Body of pancreas (tissue), 4 donors: Measurements from ENCODE around the gene CACNA1F. TPM values are rescaled to one million over a fixed set of nuclear protein-coding genes. Genes with fewer than 3 reads are reported as not detected.

ENCODE experiments used
- ATAC-seq: fragments of 150-250 bp; one replicate; pipeline ENCODE4 v1.9.1; 2016
- DNase-seq, 4 donors: peaks; one replicate each; pipeline ENCODE4 v3.0.0-alpha.2; 2019
- H3K27ac ChIP-seq, 4 donors: fragments of 200-600 bp; sonication (generic); 1 replicate in 3 of 4; 2 replicates in 1 of 4; pipeline versions ENCODE4 v1.5.1 to v1.6.1; 2016 to 2019; ENCODE audit warnings: mild to moderate bottlenecking in 1 of 4, mixed read lengths in 1 of 4, moderate library complexity in 1 of 4
- H3K27me3 ChIP-seq, 2 donors: fragments of 200-600 bp; sonication (generic); one replicate each; pipeline ENCODE4 v1.6.0; 2016; ENCODE audit warnings: mild to moderate bottlenecking in 1 of 2
- H3K36me3 ChIP-seq, 2 donors: fragments of 200-600 bp; sonication (generic); replicated peaks in 1 of 2; 2 replicates each; pipeline ENCODE4 v1.5.1; 2016; ENCODE audit warnings: low read depth in 2 of 2; ENCODE audit not compliant: insufficient read depth in 1 of 2
- H3K4me1 ChIP-seq: fragments of 200-600 bp; sonication (generic); one replicate; pipeline ENCODE4 v1.6.0; 2016
- H3K4me3 ChIP-seq, 2 donors: fragments of 200-600 bp; sonication (generic); 1 replicate in 1 of 2; 2 replicates in 1 of 2; pipeline ENCODE4 v1.5.1; 2016 to 2019
- H3K9me3 ChIP-seq, 3 donors: fragments of 200-600 bp; sonication (generic); 1 replicate in 2 of 3; 2 replicates in 1 of 3; pipeline ENCODE4 v1.5.1; 2016
- CTCF ChIP-seq, 7 experiments: fragments of 450-650 bp in 4 of 7; fragments of 200-600 bp in 3 of 7; sonication (generic) in 3 of 7; IDR thresholded peaks; one replicate each; pipeline ENCODE4 v1.5.1; 2016 to 2019; ENCODE audit warnings: antibody characterized with exemption in 7 of 7
- POLR2A ChIP-seq, 3 donors: fragments of 450-650 bp; IDR thresholded peaks; one replicate each; pipeline ENCODE4 v1.6.1; 2016; ENCODE audit warnings: antibody characterized with exemption in 3 of 3, mild to moderate bottlenecking in 2 of 3
- WGBS, 2 donors: methylation state at CpG; one replicate each; pipeline ENCODE4 v1.1.5; 2017; 5-methylcytosine and 5-hydroxymethylcytosine counted together
- intact Hi-C: fragments of 100-400 bp; cut with DNase I; formaldehyde crosslinking; loops from one replicate; pipeline ENCODE4 v1.15.1; 2023
- total RNA-seq, 2 donors: library from RNA; depleted of rRNA; stranded (reverse); fragments of >200 nt; gene quantifications; one replicate each; pipeline ENCODE4 v1.1.0, GENCODE V29; 2016

The CACNA1F gene
- total RNA-seq, 2 donors from 2014 or later = 0.26 TPM; not detected in 1

- TF ChIP-seq CTCF (IDR thresholded peaks at IDR 0.05) (no peak), POLR2A (IDR thresholded peaks at IDR 0.05) (no peak)
- intact Hi-C loops = no loop called here
- ATAC-seq (no peak), DNase-seq (no peak)
- Histone ChIP-seq H3K4me3 (no peak overlapping the region), H3K27me3 (no peaks in the 10 kb centered on the region), H3K4me1 (peaks cover 10% of the 10 kb centered on the region), H3K27ac (no peak overlapping the region), H3K36me3 (no peaks in the 10 kb centered on the region), H3K9me3 (no peaks in the 10 kb centered on the region)
- 84 to 85% methylated on average over 2 of the region's 2 CpGs for WGBS, 2 donors
Observed at GRCh38 chrX:49232525-49232924, 615 bp downstream of the CACNA1F start.

GRCh38 chrX:49231333-49232000 lies 1.7 kb downstream of the CACNA1F start:
- Histone ChIP-seq H3K27me3 (no peaks in the 10 kb centered on the region), H3K4me1 (peaks cover 7% of the 10 kb centered on the region), H3K9me3 (no peaks in the 10 kb centered on the region), H3K27ac (no peak overlapping the region), H3K36me3 (no peaks in the 10 kb centered on the region), H3K4me3 (no peak overlapping the region)
- WGBS, 2 donors = 60 to 100% methylated on average over 1 to 3 of the region's 10 CpGs
- ATAC-seq (no peak), DNase-seq (no peak)
- intact Hi-C loops = no loop called here
- TF ChIP-seq CTCF (IDR thresholded peaks at IDR 0.05) = no peak
- no peak for TF ChIP-seq POLR2A (IDR thresholded peaks at IDR 0.05)

DNA sequence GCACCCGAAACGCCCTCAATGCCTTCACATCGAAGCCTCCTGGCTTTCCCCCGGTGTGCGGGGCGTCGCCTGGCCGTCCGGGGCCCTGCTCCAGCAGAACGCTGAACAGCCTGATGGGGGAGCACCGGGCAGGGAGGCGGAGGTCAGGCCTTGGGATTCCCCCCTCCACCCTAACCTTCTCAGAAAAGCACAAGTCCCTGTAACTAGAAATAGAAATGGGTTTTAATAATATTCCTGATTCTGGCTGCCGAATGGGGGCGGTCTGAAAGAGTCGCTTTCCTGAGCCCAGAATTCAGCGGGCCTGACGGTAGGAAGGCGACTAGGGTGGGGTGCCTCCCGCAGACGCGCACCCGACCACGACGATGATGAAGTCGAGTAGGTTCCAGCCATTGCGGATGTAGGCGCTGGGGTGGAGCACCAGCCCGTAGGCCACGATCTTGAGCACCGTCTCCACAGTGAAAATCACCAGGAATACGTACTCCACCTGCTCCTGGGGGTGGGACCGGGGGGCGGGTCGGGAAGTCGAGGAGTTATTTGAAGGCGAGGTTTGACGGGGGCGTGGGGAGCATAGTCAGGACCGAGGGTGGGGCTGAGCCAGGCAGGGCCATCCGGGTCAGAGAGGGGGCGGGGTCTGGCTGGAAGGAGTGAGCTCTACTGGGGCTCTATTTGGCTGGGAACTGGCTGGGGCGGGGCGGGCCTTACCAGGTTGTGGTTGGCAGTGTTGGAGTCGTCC lies 2.5 kb downstream of the CACNA1F start:
- intact Hi-C loops = no loop called here
- Histone ChIP-seq H3K27me3 (no peaks in the 10 kb centered on the region), H3K27ac (peak overlapping the region in 1 of 4 donors; percentile 28)

GRCh38 chrX:49228185-49228584 lies 5.0 kb downstream of the CACNA1F start:
- H3K27me3 ChIP-seq = no peaks in the 10 kb centered on the region
- no peak for TF ChIP-seq POLR2A (IDR thresholded peaks at IDR 0.05)
- TF ChIP-seq CTCF (IDR thresholded peaks at IDR 0.05) = no peak
- no peaks in the 10 kb centered on the region for H3K4me1 ChIP-seq
- ATAC-seq (no peak), DNase-seq (no peak)
- 80 to 94% methylated on average over 2 to 11 of the region's 17 CpGs for WGBS, 2 donors
- H3K27ac ChIP-seq = no peak overlapping the region
- intact Hi-C loops = no loop called here
- H3K36me3 ChIP-seq = no peaks in the 10 kb centered on the region
- H3K9me3 ChIP-seq = no peaks in the 10 kb centered on the region
- H3K4me3 ChIP-seq = no peak overlapping the region

More for the DNA sequence above, 2.5 kb downstream of the CACNA1F start:
- peak; percentile 65 for ATAC-seq
- peak; percentile 60 to 81 (median 66) for DNase-seq
- TF ChIP-seq POLR2A (IDR thresholded peaks at IDR 0.05) (no peak), CTCF (IDR thresholded peaks at IDR 0.05) (peak in 2 of 7 experiments; percentile 5 to 9)
- Histone ChIP-seq H3K9me3 (no peaks in the 10 kb centered on the region), H3K4me1 (no peaks in the 10 kb centered on the region), H3K4me3 (no peak overlapping the region), H3K36me3 (no peaks in the 10 kb centered on the region)
- WGBS, 2 donors = 14% methylated on average over 20 of the region's 44 CpGs; no CpG with 5 or more reads in 1 of the 2 donors
